ENCODE measurements around the gene TOP2A.

The TOP2A gene

GRCh38 chr17:40344421-40345160 is 73.1 kb downstream of the TOP2A start:
- Histone ChIP-seq H3K9me3 (ENCODE audit: insufficient read depth, low read length) (no peaks in the 10 kb centered on the region), H3K9ac (ENCODE audit: insufficient read length, low read depth) (peak overlapping the region; percentile 63), H3K36me3 (ENCODE audit: insufficient read depth, insufficient read length, low read length) (peaks cover 30% of the 10 kb centered on the region), H3K4me3 (ENCODE audit: insufficient read length, low read depth) (peak overlapping the region; percentile 48), H3K4me1 (ENCODE audit: insufficient read depth, insufficient read length) (peaks cover 53% of the 10 kb centered on the region), H3K27me3 (ENCODE audit: insufficient read depth, insufficient read length) (peaks cover 67% of the 10 kb centered on the region)
- TF ChIP-seq YY1 (IDR thresholded peaks at IDR 0.05; ENCODE audit: insufficient read depth, insufficient read length): no peak
- no peak for TF ChIP-seq ZNF274 (IDR thresholded peaks at IDR 0.05; ENCODE audit: low read depth, low read length)
- TF ChIP-seq SUZ12 (IDR thresholded peaks at IDR 0.05; ENCODE audit: extremely low read depth, insufficient read depth, insufficient read length): no peak
- no peak for DNase-seq (ENCODE audit: low read depth, low spot score)

- peaks cover 22% of the 10 kb centered on the region for H3K36me3 ChIP-seq (ENCODE audit: insufficient read depth, insufficient read length, low read length)
- peak overlapping the region; percentile 17 for H3K9ac ChIP-seq (ENCODE audit: insufficient read length, low read depth)
- no peaks in the 10 kb centered on the region for H3K9me3 ChIP-seq (ENCODE audit: insufficient read depth, low read length)
- no peak for DNase-seq (ENCODE audit: low read depth, low spot score)
- TF ChIP-seq YY1 (IDR thresholded peaks at IDR 0.05; ENCODE audit: insufficient read depth, insufficient read length) (no peak), ZNF274 (IDR thresholded peaks at IDR 0.05; ENCODE audit: low read depth, low read length) (no peak), SUZ12 (IDR thresholded peaks at IDR 0.05; ENCODE audit: extremely low read depth, insufficient read depth, insufficient read length) (no peak)
- peaks cover 69% of the 10 kb centered on the region for H3K27me3 ChIP-seq (ENCODE audit: insufficient read depth, insufficient read length)
- no peak overlapping the region for H3K4me3 ChIP-seq (ENCODE audit: insufficient read length, low read depth)
- peaks cover 44% of the 10 kb centered on the region for H3K4me1 ChIP-seq (ENCODE audit: insufficient read depth, insufficient read length)
Measured at GRCh38 chr17:40343219-40344119, 74.2 kb downstream of the TOP2A start.

- Histone ChIP-seq H3K27me3 (ENCODE audit: insufficient read depth, insufficient read length) (peaks cover 72% of the 10 kb centered on the region), H3K36me3 (ENCODE audit: insufficient read depth, insufficient read length, low read length) (peaks cover 19% of the 10 kb centered on the region), H3K9ac (ENCODE audit: insufficient read length, low read depth) (peak overlapping the region; percentile 71), H3K4me1 (ENCODE audit: insufficient read depth, insufficient read length) (peaks cover 43% of the 10 kb centered on the region), H3K4me3 (ENCODE audit: insufficient read length, low read depth) (peak overlapping the region; percentile 44), H3K9me3 (ENCODE audit: insufficient read depth, low read length) (no peaks in the 10 kb centered on the region)
- TF ChIP-seq YY1 (IDR thresholded peaks at IDR 0.05; ENCODE audit: insufficient read depth, insufficient read length) (no peak), ZNF274 (IDR thresholded peaks at IDR 0.05; ENCODE audit: low read depth, low read length) (no peak), SUZ12 (IDR thresholded peaks at IDR 0.05; ENCODE audit: extremely low read depth, insufficient read depth, insufficient read length) (no peak)
- DNase-seq (ENCODE audit: low read depth, low spot score): no peak
Measured at GRCh38 chr17:40342504-40343218, 75.0 kb downstream of the TOP2A start.

DNA sequence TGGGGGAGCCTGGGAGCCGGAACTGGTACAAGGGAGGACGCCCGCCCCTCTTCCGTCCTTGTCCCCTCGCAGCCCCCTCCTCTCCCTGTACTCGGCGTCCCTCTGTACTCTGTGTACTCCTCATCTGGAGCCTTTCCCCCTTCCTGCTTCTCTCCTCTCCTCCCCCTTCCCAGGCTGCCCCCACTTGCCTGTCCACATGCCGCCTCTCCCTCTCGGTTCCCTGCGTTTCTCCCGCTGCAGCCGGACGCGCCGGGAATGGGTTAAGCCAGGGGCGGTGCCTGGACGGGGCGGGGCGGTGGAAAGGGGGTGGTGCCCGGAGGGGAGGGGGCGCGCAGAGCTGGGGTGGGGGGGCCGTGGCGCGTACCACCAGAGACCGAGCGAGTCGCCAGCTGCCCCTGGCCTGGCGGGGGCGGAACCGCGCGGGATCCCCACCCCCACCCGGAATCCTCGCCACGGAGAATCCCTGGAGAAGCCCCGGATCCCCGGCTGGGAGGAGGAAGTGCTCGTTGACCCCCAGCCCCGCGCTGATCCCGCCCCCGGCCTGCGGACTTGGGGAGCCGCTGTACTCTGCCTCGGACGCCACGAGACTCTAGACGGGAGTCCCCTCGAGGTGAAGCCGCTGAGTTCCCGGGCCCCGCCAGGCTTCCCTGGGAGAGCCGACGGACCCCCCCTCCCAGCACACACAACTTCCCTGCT is 75.7 kb downstream of the TOP2A start:
- Histone ChIP-seq H3K9me3 (ENCODE audit: insufficient read depth, low read length) (no peaks in the 10 kb centered on the region), H3K4me1 (ENCODE audit: insufficient read depth, insufficient read length) (peaks cover 39% of the 10 kb centered on the region), H3K27me3 (ENCODE audit: insufficient read depth, insufficient read length) (peaks cover 74% of the 10 kb centered on the region), H3K9ac (ENCODE audit: insufficient read length, low read depth) (peak overlapping the region; percentile 71), H3K4me3 (ENCODE audit: insufficient read length, low read depth) (peak overlapping the region; percentile 53), H3K36me3 (ENCODE audit: insufficient read depth, insufficient read length, low read length) (peaks cover 25% of the 10 kb centered on the region)
- TF ChIP-seq SUZ12 (IDR thresholded peaks at IDR 0.05; ENCODE audit: extremely low read depth, insufficient read depth, insufficient read length) (no peak), ZNF274 (IDR thresholded peaks at IDR 0.05; ENCODE audit: low read depth, low read length) (no peak), YY1 (IDR thresholded peaks at IDR 0.05; ENCODE audit: insufficient read depth, insufficient read length) (no peak)
- DNase-seq (ENCODE audit: low read depth, low spot score): no peak

DNA sequence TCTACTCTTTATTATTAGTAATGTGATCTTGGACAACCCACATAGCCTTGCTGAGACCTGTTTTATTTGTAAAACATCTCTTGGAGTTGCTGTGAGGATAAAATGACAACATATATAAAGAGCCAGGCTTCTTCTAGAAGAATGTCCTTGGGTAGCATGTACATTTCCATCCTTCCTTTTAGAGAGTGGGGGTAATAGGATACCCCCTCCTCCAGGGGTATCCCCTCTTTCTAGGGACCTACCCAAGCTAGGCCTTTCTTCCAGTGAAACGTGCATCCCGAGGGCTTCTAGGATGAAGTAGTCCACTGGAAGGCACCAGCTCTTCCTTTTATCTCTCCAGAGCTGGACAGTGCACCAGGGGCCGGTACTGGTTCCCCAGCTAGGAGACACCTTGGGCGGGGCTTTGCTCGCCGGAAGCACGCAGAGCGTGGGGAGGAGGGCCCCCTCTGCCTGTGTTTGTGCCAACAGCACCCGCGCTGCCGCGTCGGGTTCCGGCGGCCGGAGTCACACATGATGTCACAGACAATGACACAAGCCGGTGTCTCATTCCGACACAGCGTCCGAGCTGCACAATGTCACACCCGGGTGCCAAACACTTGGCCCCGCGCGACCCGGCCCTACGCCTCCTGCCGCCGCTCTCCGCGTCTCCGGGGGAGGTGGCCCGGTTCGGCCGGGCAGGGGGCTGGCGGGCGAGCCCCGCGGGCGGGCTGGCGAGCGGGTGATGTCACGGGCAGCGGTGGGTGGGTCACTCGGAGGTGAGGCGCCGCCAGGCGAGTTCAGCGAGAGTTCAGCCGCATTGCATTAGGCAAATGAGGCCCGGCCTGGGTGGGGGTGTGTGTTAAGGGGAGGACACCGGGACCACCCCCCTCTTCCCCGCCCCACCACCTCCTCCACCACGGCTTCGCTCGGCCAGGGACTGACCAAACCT is 76.6 kb downstream of the TOP2A start:
- TF ChIP-seq YY1 (IDR thresholded peaks at IDR 0.05; ENCODE audit: insufficient read depth, insufficient read length) (no peak), ZNF274 (IDR thresholded peaks at IDR 0.05; ENCODE audit: low read depth, low read length) (no peak), SUZ12 (IDR thresholded peaks at IDR 0.05; ENCODE audit: extremely low read depth, insufficient read depth, insufficient read length) (no peak)
- no peak for DNase-seq (ENCODE audit: low read depth, low spot score)

DNA sequence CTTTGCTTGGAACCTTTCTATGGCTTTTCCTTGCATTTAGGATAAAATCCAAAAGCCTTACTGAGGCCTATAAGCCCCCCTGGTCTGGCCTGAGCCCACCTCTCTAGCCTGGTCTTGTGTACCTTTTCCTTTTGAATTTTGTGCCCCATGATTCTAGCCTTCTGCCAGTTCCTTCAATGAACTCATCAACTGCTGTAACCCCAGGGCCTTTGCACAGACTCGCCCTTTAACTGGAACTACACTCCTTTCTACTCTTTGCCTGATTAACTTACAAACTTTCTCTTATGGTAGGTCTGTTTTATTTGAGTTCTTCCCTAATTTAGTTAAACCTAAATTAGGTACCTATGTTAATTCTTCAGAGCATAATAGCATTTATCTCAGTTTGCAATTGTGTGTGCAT is 77.4 kb downstream of the TOP2A start:
- Histone ChIP-seq H3K9ac (ENCODE audit: insufficient read length, low read depth) (no peak overlapping the region), H3K4me1 (ENCODE audit: insufficient read depth, insufficient read length) (peaks cover 29% of the 10 kb centered on the region), H3K27me3 (ENCODE audit: insufficient read depth, insufficient read length) (peaks cover 72% of the 10 kb centered on the region), H3K9me3 (ENCODE audit: insufficient read depth, low read length) (no peaks in the 10 kb centered on the region), H3K4me3 (ENCODE audit: insufficient read length, low read depth) (no peak overlapping the region), H3K36me3 (ENCODE audit: insufficient read depth, insufficient read length, low read length) (peaks cover 25% of the 10 kb centered on the region)
- TF ChIP-seq YY1 (IDR thresholded peaks at IDR 0.05; ENCODE audit: insufficient read depth, insufficient read length): no peak
- TF ChIP-seq ZNF274 (IDR thresholded peaks at IDR 0.05; ENCODE audit: low read depth, low read length): no peak
- TF ChIP-seq SUZ12 (IDR thresholded peaks at IDR 0.05; ENCODE audit: extremely low read depth, insufficient read depth, insufficient read length): no peak
- DNase-seq (ENCODE audit: low read depth, low spot score): no peak

More for the DNA sequence above, 76.6 kb downstream of the TOP2A start:
- Histone ChIP-seq H3K4me1 (ENCODE audit: insufficient read depth, insufficient read length) (peaks cover 33% of the 10 kb centered on the region), H3K4me3 (ENCODE audit: insufficient read length, low read depth) (peak overlapping the region; percentile 53), H3K9ac (ENCODE audit: insufficient read length, low read depth) (peak overlapping the region; percentile 75), H3K36me3 (ENCODE audit: insufficient read depth, insufficient read length, low read length) (peaks cover 25% of the 10 kb centered on the region), H3K9me3 (ENCODE audit: insufficient read depth, low read length) (no peaks in the 10 kb centered on the region), H3K27me3 (ENCODE audit: insufficient read depth, insufficient read length) (peaks cover 74% of the 10 kb centered on the region)

Measured in NT2/D1 (cell line).